ENCODE measurements around the gene DCX.

The DCX gene

DNA sequence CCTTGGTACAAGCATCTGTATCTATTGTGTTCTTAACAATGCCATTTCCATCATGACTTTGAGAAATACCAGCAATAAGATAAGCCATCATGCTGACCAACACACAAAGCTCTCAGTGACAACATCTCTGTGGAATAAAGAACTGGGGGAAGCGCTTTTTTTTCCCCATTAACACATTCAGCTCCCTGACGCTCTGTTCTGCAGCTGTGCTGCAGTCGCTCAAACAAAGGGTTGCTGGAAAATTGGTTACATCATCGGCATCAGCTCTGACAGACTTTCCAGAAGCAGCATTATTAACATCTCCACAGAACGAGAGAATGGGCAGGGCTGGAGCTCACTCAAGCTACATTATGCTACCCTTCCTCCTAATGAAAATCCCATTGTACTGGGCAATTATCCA, 39.9 kb downstream of the DCX start:
- no peak overlapping the region for H3K4me3 ChIP-seq (ENCODE audit: low read length)
- no peak for DNase-seq (ENCODE audit: low read depth)
- H3K4me1 ChIP-seq (ENCODE audit: control insufficient read depth, insufficient read depth, low read length) = no peaks in the 10 kb centered on the region
- H3K36me3 ChIP-seq (ENCODE audit: control insufficient read depth, insufficient read depth, low read length, severe bottlenecking) = no peaks in the 10 kb centered on the region
- peaks cover 62% of the 10 kb centered on the region for H3K27me3 ChIP-seq (replicated peaks; ENCODE audit: control insufficient read depth, insufficient read depth, low read length)
- H3K9me3 ChIP-seq (ENCODE audit: control insufficient read depth, low read length) = peaks cover 5% of the 10 kb centered on the region
- H3K9ac ChIP-seq (ENCODE audit: low read length) = no peak overlapping the region

DNA sequence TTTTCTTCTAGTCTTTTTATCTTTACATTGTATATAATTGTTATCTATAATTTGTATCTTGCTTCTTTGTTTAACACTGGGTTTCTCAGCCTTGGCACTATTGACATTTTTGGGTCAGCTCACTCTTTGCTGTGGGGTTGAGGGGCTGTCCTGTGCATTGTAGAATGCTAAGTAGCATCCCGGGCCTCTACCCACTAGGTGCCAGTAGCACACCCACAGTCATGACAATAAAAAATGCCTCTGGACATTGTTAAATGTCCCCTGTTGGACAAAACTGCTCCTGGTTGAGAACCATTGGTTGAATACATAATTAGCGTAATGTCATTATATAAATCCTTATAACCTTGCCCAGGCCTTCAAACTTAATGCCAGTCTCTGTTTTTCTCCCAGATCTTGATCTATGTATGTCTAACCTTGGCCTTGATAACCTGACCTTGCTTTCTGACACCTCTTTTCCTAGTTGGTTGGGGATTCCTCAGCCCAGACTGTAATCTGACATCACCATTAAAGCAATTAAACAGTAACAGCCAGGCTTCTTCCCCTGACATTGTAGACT, 46.1 kb downstream of the DCX start:
- no peaks in the 10 kb centered on the region for H3K36me3 ChIP-seq (ENCODE audit: control insufficient read depth, insufficient read depth, low read length, severe bottlenecking)
- no peak overlapping the region for H3K4me3 ChIP-seq (ENCODE audit: low read length)
- peaks cover 46% of the 10 kb centered on the region for H3K27me3 ChIP-seq (replicated peaks; ENCODE audit: control insufficient read depth, insufficient read depth, low read length)
- H3K4me1 ChIP-seq (ENCODE audit: control insufficient read depth, insufficient read depth, low read length) = no peaks in the 10 kb centered on the region
- H3K9me3 ChIP-seq (ENCODE audit: control insufficient read depth, low read length) = no peaks in the 10 kb centered on the region
- no peak for DNase-seq (ENCODE audit: low read depth)
- H3K9ac ChIP-seq (ENCODE audit: low read length) = no peak overlapping the region

DNA sequence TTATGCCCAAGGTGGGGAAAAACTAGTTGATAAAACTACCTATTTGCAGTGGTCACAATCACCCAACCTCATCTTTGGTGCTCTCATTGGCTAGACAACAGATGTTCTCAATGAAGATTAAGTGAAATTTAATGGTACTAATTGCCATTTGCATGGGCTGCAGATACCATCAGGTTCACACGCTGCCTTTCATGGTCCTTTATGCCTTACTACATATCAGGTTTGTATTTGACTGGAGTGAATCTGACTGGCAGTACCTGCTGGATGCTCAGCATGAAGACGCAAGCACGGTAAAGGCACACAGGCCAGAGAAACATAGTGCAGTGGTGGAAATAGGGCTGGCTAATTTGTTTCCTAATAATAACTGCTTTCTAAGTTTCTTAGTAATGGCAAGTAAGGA, 48.3 kb downstream of the DCX start:
- no peaks in the 10 kb centered on the region for H3K4me1 ChIP-seq (ENCODE audit: control insufficient read depth, insufficient read depth, low read length)
- no peaks in the 10 kb centered on the region for H3K9me3 ChIP-seq (ENCODE audit: control insufficient read depth, low read length)
- no peak overlapping the region for H3K4me3 ChIP-seq (ENCODE audit: low read length)
- H3K36me3 ChIP-seq (ENCODE audit: control insufficient read depth, insufficient read depth, low read length, severe bottlenecking) = no peaks in the 10 kb centered on the region
- H3K9ac ChIP-seq (ENCODE audit: low read length) = no peak overlapping the region
- peaks cover 35% of the 10 kb centered on the region for H3K27me3 ChIP-seq (replicated peaks; ENCODE audit: control insufficient read depth, insufficient read depth, low read length)
- no peak for DNase-seq (ENCODE audit: low read depth)

DNA sequence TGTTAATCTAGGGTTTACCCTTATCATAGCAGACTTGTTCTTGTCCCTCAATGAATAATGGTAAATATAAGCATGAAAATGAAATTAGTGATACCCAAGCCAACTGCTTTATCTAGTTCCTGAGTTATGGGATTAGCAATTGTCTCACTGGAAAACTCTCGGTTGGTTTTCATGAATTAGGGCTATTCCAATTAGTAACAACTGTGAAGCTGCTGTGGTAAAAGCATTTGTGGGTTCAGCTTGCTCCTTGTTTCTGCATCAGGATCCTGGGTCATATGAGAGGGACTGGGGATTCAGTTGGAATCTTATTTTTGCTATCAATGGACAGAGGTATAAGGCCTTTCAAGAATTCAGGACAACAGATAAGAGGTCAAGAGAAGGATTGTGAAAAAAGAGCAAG, 50.2 kb downstream of the DCX start:
- no peak for DNase-seq (ENCODE audit: low read depth)
- H3K36me3 ChIP-seq (ENCODE audit: control insufficient read depth, insufficient read depth, low read length, severe bottlenecking) = no peaks in the 10 kb centered on the region
- no peak overlapping the region for H3K4me3 ChIP-seq (ENCODE audit: low read length)
- H3K27me3 ChIP-seq (replicated peaks; ENCODE audit: control insufficient read depth, insufficient read depth, low read length) = peaks cover 25% of the 10 kb centered on the region
- H3K9ac ChIP-seq (ENCODE audit: low read length) = no peak overlapping the region
- H3K9me3 ChIP-seq (ENCODE audit: control insufficient read depth, low read length) = peaks cover 6% of the 10 kb centered on the region
- H3K4me1 ChIP-seq (ENCODE audit: control insufficient read depth, insufficient read depth, low read length) = no peaks in the 10 kb centered on the region

DNA sequence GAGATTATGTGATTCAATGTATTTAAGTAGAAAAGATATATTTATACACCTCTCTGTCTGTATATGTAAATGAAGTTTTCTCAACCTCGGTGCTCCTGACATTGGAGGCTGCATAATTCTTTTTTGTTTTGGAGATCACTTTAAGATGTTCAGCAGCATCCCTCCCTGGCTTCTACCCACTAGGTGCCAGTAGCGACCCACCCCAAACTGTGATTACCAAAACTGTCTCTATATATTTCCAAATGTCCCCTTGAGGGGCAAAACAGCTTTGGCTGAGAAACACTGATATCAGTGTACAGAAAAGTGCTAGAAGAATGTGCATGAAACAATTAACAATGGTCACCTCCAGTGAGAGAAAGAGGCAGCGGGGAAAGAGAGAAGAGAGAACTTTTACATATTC, 51.2 kb downstream of the DCX start:
- no peak for DNase-seq (ENCODE audit: low read depth)
- H3K4me1 ChIP-seq (ENCODE audit: control insufficient read depth, insufficient read depth, low read length) = no peaks in the 10 kb centered on the region
- no peaks in the 10 kb centered on the region for H3K36me3 ChIP-seq (ENCODE audit: control insufficient read depth, insufficient read depth, low read length, severe bottlenecking)
- peaks cover 15% of the 10 kb centered on the region for H3K9me3 ChIP-seq (ENCODE audit: control insufficient read depth, low read length)
- H3K27me3 ChIP-seq (replicated peaks; ENCODE audit: control insufficient read depth, insufficient read depth, low read length) = peaks cover 27% of the 10 kb centered on the region
- H3K9ac ChIP-seq (ENCODE audit: low read length) = no peak overlapping the region
- H3K4me3 ChIP-seq (ENCODE audit: low read length) = no peak overlapping the region

DNA sequence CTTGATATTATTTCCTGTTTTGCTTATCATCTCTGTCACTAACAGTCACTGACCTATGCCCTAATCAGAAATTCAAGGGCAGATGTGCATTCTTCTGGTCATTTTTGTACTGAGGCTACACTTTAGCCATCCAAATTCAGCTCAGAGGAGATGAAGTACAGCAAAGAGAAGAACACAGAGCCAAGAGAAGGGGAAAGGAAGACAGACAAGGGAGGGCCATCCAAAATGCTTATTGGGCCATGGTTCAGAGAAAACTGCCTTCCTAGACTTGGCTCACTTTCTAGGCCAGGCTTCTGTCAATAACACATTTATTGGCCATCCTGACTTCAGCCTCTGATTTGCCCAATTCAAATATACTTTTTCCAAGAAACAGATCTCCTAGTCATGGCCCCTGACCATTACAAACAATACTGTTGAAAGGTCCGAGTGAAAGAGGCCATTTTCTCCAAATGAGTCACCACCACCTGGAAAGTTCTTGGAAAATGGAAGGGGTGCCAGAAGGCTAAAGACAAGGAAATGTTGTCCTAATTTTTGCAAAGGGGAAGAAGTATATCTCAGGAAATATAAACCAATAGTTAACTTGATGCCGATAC, 56.4 kb downstream of the DCX start:
- peaks cover 6% of the 10 kb centered on the region for H3K27me3 ChIP-seq (replicated peaks; ENCODE audit: control insufficient read depth, insufficient read depth, low read length)
- H3K4me3 ChIP-seq (ENCODE audit: low read length) = no peak overlapping the region
- H3K9me3 ChIP-seq (ENCODE audit: control insufficient read depth, low read length) = peaks cover 21% of the 10 kb centered on the region
- H3K4me1 ChIP-seq (ENCODE audit: control insufficient read depth, insufficient read depth, low read length) = peaks cover 23% of the 10 kb centered on the region
- no peaks in the 10 kb centered on the region for H3K36me3 ChIP-seq (ENCODE audit: control insufficient read depth, insufficient read depth, low read length, severe bottlenecking)
- DNase-seq (ENCODE audit: low read depth) = no peak
- no peak overlapping the region for H3K9ac ChIP-seq (ENCODE audit: low read length)

DNA sequence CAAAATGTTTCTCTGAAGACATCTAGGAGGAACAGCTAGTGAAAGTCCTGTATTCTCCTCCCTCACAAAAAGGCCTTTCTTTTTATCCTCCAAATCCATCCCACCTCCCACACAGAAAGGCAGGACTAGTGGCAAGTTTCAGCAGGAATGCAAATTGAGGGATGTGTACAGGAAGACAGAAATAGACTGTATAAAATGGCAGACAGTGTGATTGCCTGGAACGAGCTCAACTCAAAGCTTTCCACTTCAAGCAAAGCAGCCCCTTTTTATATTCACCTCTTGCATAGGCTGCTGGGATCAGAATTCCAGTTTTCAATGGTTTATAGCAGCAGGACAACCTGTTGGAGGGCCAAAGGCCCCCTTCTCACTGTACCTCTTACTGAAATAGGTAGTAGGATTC, 57.5 kb downstream of the DCX start:
- peaks cover 23% of the 10 kb centered on the region for H3K4me1 ChIP-seq (ENCODE audit: control insufficient read depth, insufficient read depth, low read length)

DNA sequence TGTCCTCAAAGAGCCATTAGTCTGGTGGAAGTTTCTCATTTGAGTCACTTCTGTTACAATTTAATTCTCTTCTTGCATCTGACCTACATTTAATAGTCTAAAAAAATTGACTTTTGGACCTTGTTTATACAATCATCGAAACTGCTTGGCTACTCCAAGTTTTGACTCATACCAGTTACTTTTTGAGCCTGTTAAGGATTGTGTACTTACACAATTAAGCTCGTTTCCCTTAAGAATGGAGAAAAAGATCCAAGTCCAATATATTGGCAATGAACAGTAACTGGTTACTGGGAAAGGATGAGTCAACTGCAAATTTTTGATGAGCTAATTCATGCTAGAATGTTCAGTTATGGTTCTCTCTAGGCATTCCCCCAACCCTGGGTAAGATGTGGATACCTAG, 58.2 kb downstream of the DCX start:
- Histone ChIP-seq H3K4me3 (ENCODE audit: low read length) (no peak overlapping the region), H3K9ac (ENCODE audit: low read length) (no peak overlapping the region), H3K9me3 (ENCODE audit: control insufficient read depth, low read length) (peaks cover 21% of the 10 kb centered on the region), H3K27me3 (replicated peaks; ENCODE audit: control insufficient read depth, insufficient read depth, low read length) (peaks cover 19% of the 10 kb centered on the region), H3K36me3 (ENCODE audit: control insufficient read depth, insufficient read depth, low read length, severe bottlenecking) (no peaks in the 10 kb centered on the region), H3K4me1 (ENCODE audit: control insufficient read depth, insufficient read depth, low read length) (peaks cover 23% of the 10 kb centered on the region)
- DNase-seq (ENCODE audit: low read depth) = no peak

More for the DNA sequence above, 57.5 kb downstream of the DCX start:
- no peaks in the 10 kb centered on the region for H3K36me3 ChIP-seq (ENCODE audit: control insufficient read depth, insufficient read depth, low read length, severe bottlenecking)
- peaks cover 21% of the 10 kb centered on the region for H3K9me3 ChIP-seq (ENCODE audit: control insufficient read depth, low read length)
- no peak overlapping the region for H3K9ac ChIP-seq (ENCODE audit: low read length)
- H3K27me3 ChIP-seq (replicated peaks; ENCODE audit: control insufficient read depth, insufficient read depth, low read length) = peaks cover 12% of the 10 kb centered on the region
- DNase-seq (ENCODE audit: low read depth) = no peak
- H3K4me3 ChIP-seq (ENCODE audit: low read length) = no peak overlapping the region

DNA sequence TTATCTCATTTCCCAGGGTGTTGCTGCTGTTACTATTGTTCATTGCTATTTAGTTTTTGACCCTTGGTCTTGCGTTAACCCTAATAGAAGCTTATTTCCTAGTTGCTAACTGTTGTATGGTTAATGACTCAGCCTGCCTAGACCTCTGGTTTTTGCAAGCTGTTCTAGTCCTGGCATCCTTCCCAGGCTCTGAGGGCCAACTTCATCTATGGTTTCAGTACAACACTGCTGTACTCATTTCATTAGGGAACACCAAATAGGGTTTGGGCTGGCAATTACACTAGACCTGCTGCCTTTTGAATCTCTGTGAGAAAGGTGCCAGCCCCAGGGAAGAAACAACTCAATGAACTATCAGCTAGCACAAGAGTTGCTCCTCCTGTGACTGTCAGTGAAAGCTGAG, 59.6 kb downstream of the DCX start:
- H3K27me3 ChIP-seq (replicated peaks; ENCODE audit: control insufficient read depth, insufficient read depth, low read length) = peaks cover 23% of the 10 kb centered on the region

DNA sequence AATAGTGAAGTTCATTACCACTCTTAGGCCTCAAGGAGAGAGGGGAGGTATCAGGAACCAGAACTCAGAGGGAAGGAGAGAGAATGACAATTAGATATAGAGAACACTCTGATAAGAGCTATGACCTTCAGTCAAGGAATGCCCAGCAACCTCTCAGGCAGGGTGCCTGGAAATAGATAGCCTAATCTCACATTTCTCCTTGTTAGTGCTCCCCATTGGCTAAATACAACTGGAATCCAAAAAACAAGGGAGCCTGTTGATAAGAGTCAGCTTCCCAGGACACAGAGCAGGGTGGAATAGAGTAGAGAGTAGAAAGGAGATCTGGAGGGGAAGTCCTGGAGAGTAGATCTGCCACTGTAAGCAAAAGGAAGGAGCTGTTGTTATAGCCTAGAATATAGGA, 62.1 kb downstream of the DCX start:
- H3K36me3 ChIP-seq (ENCODE audit: control insufficient read depth, insufficient read depth, low read length, severe bottlenecking) = no peaks in the 10 kb centered on the region
- H3K27me3 ChIP-seq (replicated peaks; ENCODE audit: control insufficient read depth, insufficient read depth, low read length) = peaks cover 24% of the 10 kb centered on the region
- H3K9me3 ChIP-seq (ENCODE audit: control insufficient read depth, low read length) = peaks cover 8% of the 10 kb centered on the region
- H3K4me3 ChIP-seq (ENCODE audit: low read length) = no peak overlapping the region
- peaks cover 23% of the 10 kb centered on the region for H3K4me1 ChIP-seq (ENCODE audit: control insufficient read depth, insufficient read depth, low read length)
- no peak overlapping the region for H3K9ac ChIP-seq (ENCODE audit: low read length)
- DNase-seq (ENCODE audit: low read depth) = no peak

More for the DNA sequence above, 59.6 kb downstream of the DCX start:
- Histone ChIP-seq H3K9me3 (ENCODE audit: control insufficient read depth, low read length) (peaks cover 21% of the 10 kb centered on the region), H3K4me1 (ENCODE audit: control insufficient read depth, insufficient read depth, low read length) (peaks cover 23% of the 10 kb centered on the region), H3K4me3 (ENCODE audit: low read length) (no peak overlapping the region), H3K9ac (ENCODE audit: low read length) (no peak overlapping the region), H3K36me3 (ENCODE audit: control insufficient read depth, insufficient read depth, low read length, severe bottlenecking) (no peaks in the 10 kb centered on the region)
- DNase-seq (ENCODE audit: low read depth) = no peak

DNA sequence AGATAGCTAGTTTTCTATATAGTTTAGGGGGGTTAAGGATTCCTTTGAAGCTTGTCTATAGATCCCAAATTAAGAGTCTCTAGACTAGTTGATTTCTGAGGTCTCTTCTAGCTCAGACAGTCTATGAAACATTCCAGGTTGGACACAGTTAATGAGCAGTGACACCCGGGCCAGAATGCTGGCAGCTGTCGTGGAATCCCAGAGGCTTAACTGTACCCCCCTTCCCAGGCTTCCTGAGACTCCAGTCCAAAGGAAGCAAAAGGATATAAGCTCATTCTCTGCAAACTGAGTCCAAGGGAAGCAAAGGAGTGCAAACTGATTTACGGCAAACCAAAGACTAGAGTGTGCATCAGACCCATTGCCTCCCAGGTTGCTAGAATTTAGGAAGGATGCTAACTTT, 62.9 kb downstream of the DCX start:
- no peak for DNase-seq (ENCODE audit: low read depth)
- H3K4me1 ChIP-seq (ENCODE audit: control insufficient read depth, insufficient read depth, low read length) = peaks cover 17% of the 10 kb centered on the region
- H3K27me3 ChIP-seq (replicated peaks; ENCODE audit: control insufficient read depth, insufficient read depth, low read length) = peaks cover 24% of the 10 kb centered on the region
- peaks cover 8% of the 10 kb centered on the region for H3K9me3 ChIP-seq (ENCODE audit: control insufficient read depth, low read length)
- H3K9ac ChIP-seq (ENCODE audit: low read length) = no peak overlapping the region
- H3K4me3 ChIP-seq (ENCODE audit: low read length) = no peak overlapping the region
- no peaks in the 10 kb centered on the region for H3K36me3 ChIP-seq (ENCODE audit: control insufficient read depth, insufficient read depth, low read length, severe bottlenecking)

DNA sequence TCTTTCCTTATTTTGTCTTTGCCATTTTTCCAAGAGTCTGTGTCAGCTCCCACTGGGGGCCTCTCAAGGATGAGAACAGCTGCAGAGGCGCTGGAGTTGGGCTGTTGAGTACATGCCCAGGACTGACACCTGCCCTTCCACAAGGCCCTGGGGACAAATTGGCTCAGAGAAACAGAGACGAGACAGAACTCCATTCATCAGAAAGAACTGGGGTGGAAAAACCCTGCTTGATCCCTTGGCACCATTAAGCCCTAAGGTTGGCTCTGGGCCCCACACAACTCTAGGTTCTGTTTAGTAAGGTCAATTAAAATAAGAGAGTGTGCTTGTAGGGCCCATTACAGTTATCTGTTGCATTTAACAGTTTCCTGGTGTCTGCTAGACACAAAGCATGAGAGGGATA, 63.6 kb downstream of the DCX start:
- no peak for DNase-seq (ENCODE audit: low read depth)

More for the DNA sequence above, 63.6 kb downstream of the DCX start:
- peaks cover 8% of the 10 kb centered on the region for H3K9me3 ChIP-seq (ENCODE audit: control insufficient read depth, low read length)
- H3K9ac ChIP-seq (ENCODE audit: low read length) = no peak overlapping the region
- H3K4me3 ChIP-seq (ENCODE audit: low read length) = no peak overlapping the region
- no peaks in the 10 kb centered on the region for H3K36me3 ChIP-seq (ENCODE audit: control insufficient read depth, insufficient read depth, low read length, severe bottlenecking)
- H3K4me1 ChIP-seq (ENCODE audit: control insufficient read depth, insufficient read depth, low read length) = peaks cover 16% of the 10 kb centered on the region
- peaks cover 24% of the 10 kb centered on the region for H3K27me3 ChIP-seq (replicated peaks; ENCODE audit: control insufficient read depth, insufficient read depth, low read length)
